ENCODE data around the gene BORCS5.

GRCh38 chr12:12408265-12408690 is 51.4 kb downstream of the BORCS5 start:
- TF ChIP-seq SUZ12 (IDR thresholded peaks at IDR 0.05; ENCODE audit: extremely low read depth, insufficient read depth, insufficient read length) (no peak), ZNF274 (IDR thresholded peaks at IDR 0.05; ENCODE audit: low read depth, low read length) (no peak)

Measured in NT2/D1 (cell line).